H9 (cell line): ENCODE results near the gene NAB2. TPM values are rescaled to one million over a fixed set of nuclear protein-coding genes. Genes with fewer than 3 reads are reported as not detected.
A peak's percentile ranks its signal among the peaks of the same experiment; 100 is the strongest.

Experiments
- DNase-seq: peaks from one replicate; pipeline ENCODE4 v3.0.0-alpha.2; 2017
- H2AFZ ChIP-seq: one replicate; pipeline ENCODE4 v1.6.1; 2013; ENCODE audit warnings: mild to moderate bottlenecking, low read length, control low read depth, moderate library complexity
- H2AK5ac ChIP-seq: 2 replicates; pipeline ENCODE4 v1.6.1; 2013; ENCODE audit warnings: low read length, control low read depth, mixed read lengths; ENCODE audit not compliant: insufficient read length
- H2BK120ac ChIP-seq: one replicate; pipeline ENCODE4 v1.6.1; 2013; ENCODE audit warnings: low read depth, mild to moderate bottlenecking, low read length, control low read depth, inconsistent platforms; ENCODE audit not compliant: poor library complexity, severe bottlenecking
- H2BK12ac ChIP-seq: 2 replicates; pipeline ENCODE4 v1.6.1; 2013; ENCODE audit warnings: low read length, control low read depth, mixed read lengths, low read depth; ENCODE audit not compliant: insufficient read length
- H2BK15ac ChIP-seq: 2 replicates; pipeline ENCODE4 v1.6.1; 2013; ENCODE audit warnings: low read depth, low read length, control low read depth
- H2BK20ac ChIP-seq: one replicate; pipeline ENCODE4 v1.6.1; 2013; ENCODE audit warnings: low read depth, mild to moderate bottlenecking, low read length, control low read depth, inconsistent platforms; ENCODE audit not compliant: poor library complexity, severe bottlenecking
- H2BK5ac ChIP-seq: 2 replicates; pipeline ENCODE4 v1.6.1; 2013; ENCODE audit warnings: low read length, control low read depth, mixed read lengths; ENCODE audit not compliant: insufficient read length
- H3K14ac ChIP-seq: 2 replicates; pipeline ENCODE4 v1.6.1; 2013; ENCODE audit warnings: low read length, control low read depth; ENCODE audit not compliant: insufficient read depth
- H3K18ac ChIP-seq: 2 replicates; pipeline ENCODE4 v1.6.1; 2013; ENCODE audit warnings: low read depth, mild to moderate bottlenecking, mixed read lengths, low read length, control low read depth; ENCODE audit not compliant: insufficient read length
- H3K23ac ChIP-seq: 2 replicates; pipeline ENCODE4 v1.6.1; 2013; ENCODE audit warnings: low read length, control low read depth, mixed read lengths, low read depth; ENCODE audit not compliant: insufficient read length
- H3K23me2 ChIP-seq: 2 replicates; pipeline ENCODE4 v1.6.1; 2013; ENCODE audit warnings: low read depth, mild to moderate bottlenecking, mixed read lengths, low read length, control low read depth; ENCODE audit not compliant: insufficient read length, poor library complexity, severe bottlenecking
- H3K27ac ChIP-seq: 2 replicates; pipeline ENCODE4 v1.5.1; 2013; ENCODE audit warnings: low read length, control low read depth, mixed read lengths, low read depth; ENCODE audit not compliant: insufficient read length
- H3K27me3 ChIP-seq: 2 replicates; pipeline ENCODE4 v1.6.1; 2013; ENCODE audit warnings: low read length, control low read depth, inconsistent platforms; ENCODE audit not compliant: insufficient read depth
- H3K4ac ChIP-seq: 2 replicates; pipeline ENCODE4 v1.6.1; 2013; ENCODE audit warnings: low read depth, mild to moderate bottlenecking, control low read depth, inconsistent platforms, low read length, moderate library complexity
- H3K4me1 ChIP-seq: 2 replicates; pipeline ENCODE4 v1.6.1; 2013; ENCODE audit warnings: low read length, control low read depth, inconsistent platforms; ENCODE audit not compliant: insufficient read depth
- H3K4me2 ChIP-seq: 2 replicates; pipeline ENCODE4 v1.6.1; 2013; ENCODE audit warnings: low read length, control low read depth, mixed read lengths; ENCODE audit not compliant: insufficient read length, insufficient read depth
- H3K56ac ChIP-seq: 2 replicates; pipeline ENCODE4 v1.6.1; 2013; ENCODE audit warnings: low read depth, mild to moderate bottlenecking, mixed read lengths, low read length, control low read depth; ENCODE audit not compliant: insufficient read length
- H3K79me1 ChIP-seq: 2 replicates; pipeline ENCODE4 v1.6.1; 2013; ENCODE audit warnings: low read depth, mild to moderate bottlenecking, moderate library complexity, low read length, control low read depth, inconsistent platforms; ENCODE audit not compliant: insufficient read depth, poor library complexity, severe bottlenecking
- H3K79me2 ChIP-seq: 2 replicates; pipeline ENCODE4 v1.6.1; 2013; ENCODE audit warnings: low read length, control low read depth, inconsistent platforms; ENCODE audit not compliant: insufficient read depth
- H3K9ac ChIP-seq: 2 replicates; pipeline ENCODE4 v1.6.1; 2013; ENCODE audit warnings: low read length, control low read depth, mixed read lengths; ENCODE audit not compliant: insufficient read length; ENCODE audit errors: extremely low read depth
- H3K9me3 ChIP-seq: one replicate; pipeline ENCODE4 v1.6.1; 2013; ENCODE audit warnings: low read depth, low read length, inconsistent platforms; ENCODE audit not compliant: control insufficient read depth
- H3T11ph ChIP-seq: one replicate; pipeline ENCODE4 v1.6.1; 2013; ENCODE audit warnings: mild to moderate bottlenecking, low read length, control low read depth, inconsistent platforms
- H4K20me1 ChIP-seq: one replicate; pipeline ENCODE4 v1.6.1; 2013; ENCODE audit not compliant: control insufficient read depth, insufficient read length, insufficient read depth
- H4K5ac ChIP-seq: 2 replicates; pipeline ENCODE4 v1.6.1; 2013; ENCODE audit warnings: low read depth, mild to moderate bottlenecking, mixed read lengths, low read length, control low read depth; ENCODE audit not compliant: insufficient read length
- H4K8ac ChIP-seq: replicated peaks from 2 replicates; pipeline ENCODE4 v1.6.1; 2013; ENCODE audit warnings: low read length, control low read depth, mixed read lengths, low read depth; ENCODE audit not compliant: insufficient read length
- H4K91ac ChIP-seq: 2 replicates; pipeline ENCODE4 v1.6.1; 2013; ENCODE audit warnings: low read depth, mild to moderate bottlenecking, moderate library complexity, mixed read lengths, low read length, control low read depth; ENCODE audit not compliant: insufficient read length
- H3K27ac Mint-ChIP-seq, 3 experiments: 2 replicates in 2 of 3; 3 replicates in 1 of 3; pipeline ENCODE4 v1.8.0; 2020 to 2021; ENCODE audit warnings: mixed read lengths in 3 of 3, mild to moderate bottlenecking in 1 of 3, moderate library complexity in 1 of 3
- H3K27me3 Mint-ChIP-seq: 2 replicates; pipeline ENCODE4 v1.8.0; 2021; ENCODE audit warnings: low read depth, mild to moderate bottlenecking, moderate library complexity, mixed read lengths
- H3K36me3 Mint-ChIP-seq, 3 experiments: 2 replicates in 2 of 3; 3 replicates in 1 of 3; pipeline ENCODE4 v1.8.0; 2020 to 2021; ENCODE audit warnings: low read depth in 3 of 3, mixed read lengths in 3 of 3; ENCODE audit not compliant: insufficient read depth in 1 of 3
- H3K4me1 Mint-ChIP-seq, 2 experiments: 2 replicates each; pipeline ENCODE4 v1.8.0; 2020; ENCODE audit warnings: mixed read lengths in 2 of 2
- H3K4me3 Mint-ChIP-seq, 2 experiments: 2 replicates in 1 of 2; 3 replicates in 1 of 2; pipeline ENCODE4 v1.8.0; 2020 to 2021; ENCODE audit warnings: mild to moderate bottlenecking in 2 of 2, mixed read lengths in 2 of 2, moderate library complexity in 1 of 2
- H3K9me3 Mint-ChIP-seq, 2 experiments: 2 replicates in 1 of 2; 3 replicates in 1 of 2; pipeline ENCODE4 v1.8.0; 2020; ENCODE audit warnings: mild to moderate bottlenecking in 2 of 2, mixed read lengths in 2 of 2, moderate library complexity in 1 of 2
- CTCF ChIP-seq: fragments of 200-600 bp; sonication (generic); conservative IDR thresholded peaks from 3 replicates; pipeline ENCODE4 v1.8.0; 2021; ENCODE audit warnings: antibody characterized with exemption, mild to moderate bottlenecking
- WGBS: extraction: QIAGEN DNeasy Blood & Tissue Kit; methylation state at CpG from one replicate; pipeline ENCODE4 v1.1.7; 2013; ENCODE audit warnings: missing lambda C conversion rate, low lambda C conversion rate, mixed read lengths; ENCODE audit not compliant: insufficient read length; ENCODE audit errors: extremely low coverage; 5-methylcytosine and 5-hydroxymethylcytosine counted together
- total RNA-seq: library from RNA; stranded (reverse); gene quantifications from 2 replicates; pipeline ENCODE4 v1.2.1, GENCODE V29; 2021

Gene NAB2
- total RNA-seq, 1 experiment from 2014 or later = 67.8 TPM

GRCh38 chr12:57126561-57126960 is 37.6 kb downstream of the NAB2 start:
- Histone ChIP-seq H3K79me1 (peaks cover 8% of the 10 kb centered on the region), H3K9ac (no peak overlapping the region), H3K4me1 (peaks cover 10% of the 10 kb centered on the region), H4K20me1 (no peaks in the 10 kb centered on the region), H2BK15ac (no peak overlapping the region), H3K27ac (no peak overlapping the region), H3K9me3 (no peaks in the 10 kb centered on the region), H4K91ac (no peak overlapping the region), H2BK120ac (no peak overlapping the region), H3K23me2 (peaks cover 4% of the 10 kb centered on the region), H3K56ac (no peak overlapping the region), H4K8ac (no peak overlapping the region), H3K79me2 (peaks cover 14% of the 10 kb centered on the region; the same call in 1 of the 2 replicates), H2AK5ac (no peak overlapping the region), H2BK5ac (no peak overlapping the region), H2BK20ac (no peak overlapping the region), H3K18ac (no peak overlapping the region), H3K23ac (no peak overlapping the region), H3T11ph (no peak overlapping the region), H2BK12ac (no peak overlapping the region), H4K5ac (no peak overlapping the region), H3K4ac (no peak overlapping the region), H3K14ac (no peak overlapping the region), H3K27me3 (no peaks in the 10 kb centered on the region), H2AFZ (no peak overlapping the region), H3K4me2 (peak overlapping the region; percentile 75)
- DNase-seq = no peak
- H3K4me3 Mint-ChIP-seq = peak overlapping the region; percentile 86 to 91; a peak in 4 of 5 replicates
- H3K27ac Mint-ChIP-seq = 0 out of 7 replicates have a peak overlapping the region, but pooled peaks of 1 of the 3 experiments have one; percentile 13
- no CpG with 5 or more reads among the region's 7 CpGs for WGBS
- H3K36me3 Mint-ChIP-seq = peaks cover 7 to 10% (median 10%) of the 10 kb centered on the region in 3 experiments
- peaks cover 3 to 7% of the 10 kb centered on the region in 2 experiments; a peak in 3 of 5 replicates for H3K9me3 Mint-ChIP-seq
- no peaks in the 10 kb centered on the region; the same call in 1 of the 2 replicates for H3K27me3 Mint-ChIP-seq
- TF ChIP-seq CTCF = no peak
- peaks cover 32 to 41% of the 10 kb centered on the region in 2 experiments for H3K4me1 Mint-ChIP-seq
